Ascending aorta (tissue), 2 donors: ENCODE results near the gene PPM1M. TPM values are rescaled to one million over a fixed set of nuclear protein-coding genes. Genes with fewer than 3 reads are reported as not detected.
A peak's percentile ranks its signal among the peaks of the same experiment; 100 is the strongest.

Experiments
- DNase-seq, 2 donors: peaks; one replicate each; pipeline ENCODE4 v3.0.0-alpha.2; 2019; ENCODE audit warnings: low spot score in 2 of 2
- H3K27ac ChIP-seq, 2 donors: fragments of 200-600 bp; sonication (generic); one replicate each; pipeline ENCODE4 v1.5.1; 2016 to 2017; ENCODE audit warnings: mild to moderate bottlenecking in 1 of 2
- H3K27me3 ChIP-seq: fragments of 200-600 bp; sonication (generic); one replicate; pipeline ENCODE4 v1.5.1; 2017
- H3K36me3 ChIP-seq, 2 donors: fragments of 200-600 bp; sonication (generic); one replicate each; pipeline ENCODE4 v1.5.1; 2016
- H3K4me1 ChIP-seq, 2 donors: fragments of 200-600 bp; sonication (generic); one replicate each; pipeline ENCODE4 v1.5.1; 2016 to 2017; ENCODE audit warnings: mild to moderate bottlenecking in 1 of 2
- H3K4me3 ChIP-seq, 2 donors: fragments of 200-600 bp; sonication (generic); one replicate each; pipeline ENCODE4 v1.5.1; 2016 to 2017; ENCODE audit warnings: mild to moderate bottlenecking in 1 of 2
- H3K9me3 ChIP-seq, 2 donors: fragments of 200-600 bp; sonication (generic); one replicate each; pipeline ENCODE4 v1.5.1; 2016
- CTCF ChIP-seq, 3 experiments: fragments of 200-600 bp in 2 of 3; fragments of 450-650 bp in 1 of 3; sonication (generic) in 2 of 3; IDR thresholded peaks; one replicate each; pipeline ENCODE4 v1.5.1; 2016 to 2019; ENCODE audit warnings: antibody characterized with exemption in 3 of 3, mild to moderate bottlenecking in 1 of 3, moderate library complexity in 1 of 3
- intact Hi-C: fragments of 100-400 bp; cut with DNase I; formaldehyde crosslinking; loops from one replicate; pipeline ENCODE4 v1.15.1; 2023
- total RNA-seq: library from RNA; depleted of rRNA; stranded (reverse); fragments of >200 nt; gene quantifications from one replicate; pipeline ENCODE4 v1.1.0, GENCODE V29; 2016

PPM1M gene
- total RNA-seq, 1 donor from 2014 or later: 20.3 TPM

GRCh38 chr3:52213005-52213404 is 32.6 kb upstream of the PPM1M start:
- Histone ChIP-seq H3K9me3 (no peaks in the 10 kb centered on the region), H3K27ac (no peak overlapping the region), H3K27me3 (no peaks in the 10 kb centered on the region), H3K36me3 (peaks cover 67 to 78% of the 10 kb centered on the region in 2 donors), H3K4me3 (no peak overlapping the region), H3K4me1 (peaks cover 0 to 13% of the 10 kb centered on the region in 2 donors)
- no peak for DNase-seq
- intact Hi-C loops: no loop called here
- no peak for TF ChIP-seq CTCF (IDR thresholded peaks at IDR 0.05)

- no peaks in the 10 kb centered on the region for H3K27me3 ChIP-seq
- peaks cover 0 to 13% of the 10 kb centered on the region in 2 donors for H3K4me1 ChIP-seq
- no peak overlapping the region for H3K4me3 ChIP-seq
- H3K9me3 ChIP-seq: no peaks in the 10 kb centered on the region
- H3K27ac ChIP-seq: no peak overlapping the region
- TF ChIP-seq CTCF (IDR thresholded peaks at IDR 0.05): no peak
- DNase-seq: no peak
- peaks cover 58 to 69% of the 10 kb centered on the region in 2 donors for H3K36me3 ChIP-seq
- intact Hi-C loops: no loop called here
Measured at GRCh38 chr3:52213901-52214300, 31.7 kb upstream of the PPM1M start.

DNA sequence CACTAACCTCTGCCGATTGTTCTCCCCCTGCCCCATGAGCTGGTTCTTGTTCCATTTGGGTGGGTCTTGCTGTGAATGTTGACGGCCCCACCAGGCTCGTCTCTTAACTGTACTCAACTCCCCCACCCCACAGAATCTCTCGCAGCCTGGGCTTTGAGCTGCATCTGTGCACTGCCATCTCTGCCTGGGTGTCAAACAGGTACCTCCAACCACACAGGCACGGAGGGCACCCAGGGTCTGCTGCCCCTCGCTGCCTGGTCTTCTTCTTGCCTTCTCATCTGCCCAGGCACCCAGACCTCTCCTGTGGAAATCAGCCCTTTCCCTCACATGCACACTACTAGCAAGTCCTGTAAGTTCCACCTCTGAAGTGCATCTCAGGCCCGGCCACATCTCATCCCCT is 30.2 kb upstream of the PPM1M start:
- intact Hi-C loops: no loop called here
- peaks cover 49 to 54% of the 10 kb centered on the region in 2 donors for H3K36me3 ChIP-seq
- TF ChIP-seq CTCF (IDR thresholded peaks at IDR 0.05): no peak

DNA sequence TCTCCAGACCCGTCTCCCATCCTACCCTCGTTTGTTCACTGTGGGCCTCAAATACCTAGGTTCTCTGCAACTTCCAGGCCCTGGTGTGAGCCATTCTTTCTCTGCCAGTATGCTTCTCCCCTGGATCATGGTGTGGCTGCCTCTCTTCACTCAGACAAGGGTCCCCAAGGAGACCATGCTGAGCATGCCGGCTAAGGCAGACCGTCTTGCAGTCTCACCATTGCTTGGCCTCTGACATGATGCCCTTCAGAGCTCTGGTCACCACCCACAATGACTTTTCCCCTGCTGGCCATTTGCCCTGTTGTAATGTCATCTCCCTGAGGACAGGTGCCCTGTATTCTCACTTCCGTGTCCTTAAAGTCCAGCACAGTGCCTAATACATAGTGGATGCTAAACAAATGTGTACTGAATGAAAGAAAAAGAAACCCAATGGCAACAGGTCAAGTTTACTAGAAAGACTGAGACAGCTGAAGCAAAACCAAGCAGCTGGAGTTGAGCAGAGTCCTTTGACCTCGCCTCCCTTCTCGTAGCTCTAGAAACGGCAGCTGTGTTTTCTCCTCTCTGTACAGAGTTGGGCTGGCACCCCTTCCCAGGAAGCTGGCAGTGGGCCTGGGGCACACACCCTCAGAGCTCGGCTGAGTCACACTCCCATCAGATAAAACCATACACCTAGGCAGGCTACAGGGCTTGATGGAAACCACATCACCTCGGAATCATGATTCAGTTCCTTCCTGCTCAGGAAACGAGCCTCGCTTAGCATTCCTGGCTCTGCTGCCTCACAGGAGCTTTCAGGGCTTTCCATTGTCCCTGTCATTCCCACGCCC is 28.8 kb upstream of the PPM1M start:
- H3K4me1 ChIP-seq: peaks cover 0 to 16% of the 10 kb centered on the region in 2 donors
- no peaks in the 10 kb centered on the region for H3K27me3 ChIP-seq
- no peak for DNase-seq

More for the DNA sequence above, 30.2 kb upstream of the PPM1M start:
- Histone ChIP-seq H3K4me3 (no peak overlapping the region), H3K27me3 (no peaks in the 10 kb centered on the region), H3K27ac (no peak overlapping the region), H3K4me1 (peaks cover 0 to 13% of the 10 kb centered on the region in 2 donors), H3K9me3 (no peaks in the 10 kb centered on the region)
- DNase-seq: no peak

GRCh38 chr3:52217409-52217805 is 28.2 kb upstream of the PPM1M start:
- intact Hi-C loops: no loop called here
- Histone ChIP-seq H3K27ac (peak overlapping the region in 1 of 2 donors; percentile 43), H3K36me3 (peaks cover 30 to 34% of the 10 kb centered on the region in 2 donors), H3K4me3 (no peak overlapping the region), H3K27me3 (no peaks in the 10 kb centered on the region), H3K4me1 (peaks cover 0 to 16% of the 10 kb centered on the region in 2 donors), H3K9me3 (no peaks in the 10 kb centered on the region)
- no peak for TF ChIP-seq CTCF (IDR thresholded peaks at IDR 0.05)
- no peak for DNase-seq

More for the DNA sequence above, 28.8 kb upstream of the PPM1M start:
- H3K4me3 ChIP-seq: no peak overlapping the region
- H3K27ac ChIP-seq: peak overlapping the region; percentile 7 to 43
- no peak for TF ChIP-seq CTCF (IDR thresholded peaks at IDR 0.05)
- peaks cover 36 to 40% of the 10 kb centered on the region in 2 donors for H3K36me3 ChIP-seq
- intact Hi-C loops: no loop called here
- no peaks in the 10 kb centered on the region for H3K9me3 ChIP-seq
